HEK293 (cell line): Measurements from ENCODE around the gene TCF7L2.

Experiments used
- CTCF ChIA-PET: fragments of 350-600 bp; formaldehyde crosslinking; extraction: SDS; loops from one replicate; lab custom pipeline; 2021; ENCODE audit warnings: antibody characterized with exemption; lab: Yijun Ruan, JAX
- POLR2A ChIA-PET: fragments of 300-600 bp; formaldehyde crosslinking; extraction: SDS; loops from one replicate; lab custom pipeline; 2020; ENCODE audit warnings: antibody characterized with exemption, inconsistent platforms; lab: Yijun Ruan, JAX
- H3K27ac ChIP-seq: fragments of 200-500 bp; sonication (Bioruptor generic); 2 replicates; pipeline ENCODE4 v1.5.1; 2014; ENCODE audit warnings: low read depth, low read length, control low read depth, inconsistent platforms; ENCODE audit errors: extremely low read depth
- H3K36me3 ChIP-seq, 2 experiments: fragments of 200-500 bp in 1 of 2; sonication (Bioruptor generic) in 1 of 2; 1 replicate in 1 of 2; 2 replicates in 1 of 2; pipeline ENCODE4 v1.5.1; 2014 to 2017; ENCODE audit warnings: inconsistent platforms in 2 of 2, low read length in 2 of 2; ENCODE audit not compliant: control insufficient read depth in 2 of 2, insufficient read depth in 1 of 2
- H3K4me1 ChIP-seq: fragments of 200-500 bp; sonication (Bioruptor generic); 2 replicates; pipeline ENCODE4 v1.5.1; 2014; ENCODE audit warnings: mild to moderate bottlenecking, low read length, inconsistent platforms; ENCODE audit not compliant: control insufficient read depth, insufficient read depth
- H3K4me3 ChIP-seq: 2 replicates; pipeline ENCODE4 v1.5.1; 2011; ENCODE audit warnings: low read depth, mild to moderate bottlenecking, control low read depth, low read length, moderate library complexity
- H3K9me3 ChIP-seq: fragments of 200-500 bp; sonication (Bioruptor generic); 2 replicates; pipeline ENCODE4 v1.5.1; 2014; ENCODE audit warnings: low read depth, low read length, inconsistent platforms; ENCODE audit not compliant: control insufficient read depth, insufficient read depth
- FEZF1 ChIP-seq: fragments of 450-650 bp; formaldehyde crosslinking; IDR thresholded peaks from 2 replicates; pipeline ENCODE4 v1.5.1; 2016; ENCODE audit warnings: missing biosample characterization, missing genetic modification characterization
- HOXD13 ChIP-seq: sonication (generic); formaldehyde crosslinking; IDR thresholded peaks from 2 replicates; pipeline ENCODE4 v1.8.0; 2022; ENCODE audit warnings: missing genetic modification reagents, borderline replicate concordance
- KLF7 ChIP-seq: fragments of 450-650 bp; formaldehyde crosslinking; IDR thresholded peaks from 2 replicates; pipeline ENCODE4 v1.5.1; 2016; ENCODE audit warnings: missing biosample characterization, missing genetic modification characterization, borderline replicate concordance
- OSR2 ChIP-seq: fragments of 450-650 bp; formaldehyde crosslinking; IDR thresholded peaks from 2 replicates; pipeline ENCODE4 v1.5.1; 2016; ENCODE audit warnings: missing biosample characterization, missing genetic modification characterization
- SCRT1 ChIP-seq: fragments of 450-650 bp; formaldehyde crosslinking; IDR thresholded peaks from 2 replicates; pipeline ENCODE4 v1.5.1; 2016; ENCODE audit warnings: missing biosample characterization, missing genetic modification characterization, borderline replicate concordance
- SCRT2 ChIP-seq: fragments of 450-650 bp; formaldehyde crosslinking; IDR thresholded peaks from 2 replicates; pipeline ENCODE4 v1.5.1; 2016; ENCODE audit warnings: missing biosample characterization, missing genetic modification characterization
- ZBTB44 ChIP-seq: fragments of 450-650 bp; IDR thresholded peaks from 2 replicates; pipeline ENCODE4 v1.5.1; 2018; ENCODE audit warnings: missing biosample characterization, mild to moderate bottlenecking, missing genetic modification characterization
- ZFHX2 ChIP-seq: fragments of 450-650 bp; formaldehyde crosslinking; conservative IDR thresholded peaks from 2 replicates; pipeline ENCODE4 v1.5.1; 2016; ENCODE audit warnings: missing biosample characterization, missing genetic modification characterization
- ZFP69B ChIP-seq: fragments of 450-650 bp; formaldehyde crosslinking; IDR thresholded peaks from 2 replicates; pipeline ENCODE4 v1.5.1; 2016; ENCODE audit warnings: missing biosample characterization, missing genetic modification characterization
- ZIC2 ChIP-seq: fragments of 450-650 bp; formaldehyde crosslinking; IDR thresholded peaks from 2 replicates; pipeline ENCODE4 v1.5.1; 2016; ENCODE audit warnings: missing biosample characterization, missing genetic modification characterization
- ZNF174 ChIP-seq: fragments of 450-650 bp; formaldehyde crosslinking; IDR thresholded peaks from 2 replicates; pipeline ENCODE4 v1.5.0; 2017; ENCODE audit warnings: missing biosample characterization, mild to moderate bottlenecking, missing genetic modification characterization
- ZNF280D ChIP-seq: fragments of 450-650 bp; formaldehyde crosslinking; IDR thresholded peaks from 2 replicates; pipeline ENCODE4 v1.5.1; 2016; ENCODE audit warnings: missing biosample characterization, missing genetic modification characterization
- ZNF335 ChIP-seq: fragments of 450-650 bp; formaldehyde crosslinking; conservative IDR thresholded peaks from 2 replicates; pipeline ENCODE4 v1.5.1; 2016; ENCODE audit warnings: missing biosample characterization, missing genetic modification characterization
- ZNF394 ChIP-seq: fragments of 450-650 bp; formaldehyde crosslinking; IDR thresholded peaks from 2 replicates; pipeline ENCODE4 v1.5.1; 2016; ENCODE audit warnings: missing biosample characterization, missing genetic modification characterization, mild to moderate bottlenecking, moderate library complexity, borderline replicate concordance
- ZNF433 ChIP-seq: fragments of 450-650 bp; formaldehyde crosslinking; IDR thresholded peaks from 2 replicates; pipeline ENCODE4 v1.5.1; 2016; ENCODE audit warnings: missing biosample characterization, missing genetic modification characterization, low read depth
- ZNF561 ChIP-seq: fragments of 450-650 bp; IDR thresholded peaks from 2 replicates; pipeline ENCODE4 v1.5.1; 2018; ENCODE audit warnings: missing biosample characterization, missing genetic modification characterization, borderline replicate concordance
- ZNF677 ChIP-seq: fragments of 450-650 bp; IDR thresholded peaks from 2 replicates; pipeline ENCODE4 v1.5.0; 2018; ENCODE audit warnings: missing biosample characterization, mild to moderate bottlenecking, missing genetic modification characterization, moderate library complexity
- ZNF777 ChIP-seq: fragments of 450-650 bp; formaldehyde crosslinking; IDR thresholded peaks from 2 replicates; pipeline ENCODE4 v1.5.1; 2017; ENCODE audit warnings: missing biosample characterization, missing genetic modification characterization, borderline replicate concordance
- ZNF837 ChIP-seq: fragments of 450-650 bp; formaldehyde crosslinking; IDR thresholded peaks from 2 replicates; pipeline ENCODE4 v1.5.1; 2016; ENCODE audit warnings: missing biosample characterization, missing genetic modification characterization
- TF ChIP-seq, protein P1 (sequence below): fragments of 450-650 bp; formaldehyde crosslinking; IDR thresholded peaks from 2 replicates; pipeline ENCODE4 v1.5.1; 2016; ENCODE audit warnings: missing biosample characterization, missing genetic modification characterization
- TF ChIP-seq, protein P2 (sequence below): fragments of 450-650 bp; formaldehyde crosslinking; IDR thresholded peaks from 2 replicates; pipeline ENCODE4 v1.5.1; 2017; ENCODE audit warnings: missing biosample characterization, missing genetic modification characterization
- TF ChIP-seq, protein P3 (sequence below): fragments of 450-650 bp; formaldehyde crosslinking; IDR thresholded peaks from 2 replicates; pipeline ENCODE4 v1.5.1; 2017; ENCODE audit warnings: missing biosample characterization, missing genetic modification characterization

TCF7L2 gene

DNA sequence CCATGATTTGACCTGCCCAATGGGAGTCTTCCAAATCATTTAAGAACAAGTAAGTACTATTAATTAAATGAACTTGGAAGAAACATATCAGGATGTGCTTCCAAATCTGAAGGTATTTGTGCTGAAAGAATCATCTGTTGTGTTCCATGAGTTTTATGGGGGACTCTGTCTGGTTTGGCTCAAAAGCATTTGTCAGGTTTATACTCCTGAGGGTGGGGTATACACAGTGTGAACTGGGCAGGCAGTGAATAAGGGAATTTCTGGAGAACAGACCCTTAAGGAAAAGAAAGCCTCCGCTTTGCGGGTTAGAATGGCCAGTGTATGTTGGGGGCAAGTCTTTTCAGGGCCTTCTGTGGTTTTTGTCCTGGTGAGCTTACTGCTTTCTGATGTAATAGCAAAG, 29.9 kb downstream of the TCF7L2 start:
- Histone ChIP-seq H3K9me3 (no peaks in the 10 kb centered on the region), H3K4me1 (peaks cover 42% of the 10 kb centered on the region), H3K36me3 (peaks cover 0 to 6% of the 10 kb centered on the region in 2 experiments; a peak in 2 of 3 replicates), H3K27ac (no peak overlapping the region), H3K4me3 (no peak overlapping the region)
- CTCF ChIA-PET, result interaction anchor here (0.7 to 1.2 kb wide), 2 partner anchors 21 to 78 kb away, joined by 3 to 4 read pairs; no protein-coding TSS in a partner anchor
- POLR2A ChIA-PET, result no interaction called here
- TF ChIP-seq ZBTB44, result no peak
- no peak for TF ChIP-seq ZFP69B (tag by site-specific recombination)
- no peak for TF ChIP-seq HOXD13 (CRISPR knock-in tag)
- no peak for TF ChIP-seq ZFHX2 (tag by site-specific recombination)
- no peak for TF ChIP-seq ZNF561 (tag by site-specific recombination)
- TF ChIP-seq, protein P1, sequence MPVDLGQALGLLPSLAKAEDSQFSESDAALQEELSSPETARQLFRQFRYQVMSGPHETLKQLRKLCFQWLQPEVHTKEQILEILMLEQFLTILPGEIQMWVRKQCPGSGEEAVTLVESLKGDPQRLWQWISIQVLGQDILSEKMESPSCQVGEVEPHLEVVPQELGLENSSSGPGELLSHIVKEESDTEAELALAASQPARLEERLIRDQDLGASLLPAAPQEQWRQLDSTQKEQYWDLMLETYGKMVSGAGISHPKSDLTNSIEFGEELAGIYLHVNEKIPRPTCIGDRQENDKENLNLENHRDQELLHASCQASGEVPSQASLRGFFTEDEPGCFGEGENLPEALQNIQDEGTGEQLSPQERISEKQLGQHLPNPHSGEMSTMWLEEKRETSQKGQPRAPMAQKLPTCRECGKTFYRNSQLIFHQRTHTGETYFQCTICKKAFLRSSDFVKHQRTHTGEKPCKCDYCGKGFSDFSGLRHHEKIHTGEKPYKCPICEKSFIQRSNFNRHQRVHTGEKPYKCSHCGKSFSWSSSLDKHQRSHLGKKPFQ (tag by site-specific recombination), result peak; percentile 91
- TF ChIP-seq FEZF1, result no peak
- no peak for TF ChIP-seq KLF7 (tag by site-specific recombination)

GRCh38 chr10:112980937-112981336, 30.9 kb downstream of the TCF7L2 start:
- Histone ChIP-seq H3K4me1 (peaks cover 52% of the 10 kb centered on the region), H3K36me3 (peaks cover 0 to 3% of the 10 kb centered on the region in 2 experiments; a peak in 2 of 3 replicates), H3K27ac (no peak overlapping the region), H3K9me3 (no peaks in the 10 kb centered on the region), H3K4me3 (no peak overlapping the region)
- TF ChIP-seq ZNF837 (tag by site-specific recombination) (no peak), SCRT1 (tag by site-specific recombination) (peak; percentile 66; the same call in 1 of the 2 replicates), SCRT2 (tag by site-specific recombination) (peak; percentile 91)
- ChIA-PET CTCF (no interaction called here), POLR2A (no interaction called here)

DNA sequence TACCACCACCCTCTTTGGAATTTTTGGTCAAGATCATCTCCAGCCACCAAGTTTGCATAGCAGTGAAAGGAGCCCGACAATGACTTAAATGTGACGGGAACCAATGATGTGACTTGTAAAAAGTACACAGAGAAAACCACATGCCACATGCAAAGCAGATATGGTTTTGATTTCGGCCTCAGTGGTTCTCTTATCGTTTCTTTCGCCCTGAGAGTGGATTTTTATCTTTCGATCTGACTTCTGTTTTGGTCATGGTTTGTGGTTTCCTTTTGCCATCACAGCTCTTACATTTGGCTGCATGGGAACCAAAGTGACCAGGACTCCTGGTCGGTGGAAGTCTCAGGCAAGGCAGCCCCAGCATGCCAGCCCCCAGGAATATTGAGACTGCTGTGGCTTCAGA, 31.5 kb downstream of the TCF7L2 start:
- Histone ChIP-seq H3K27ac (no peak overlapping the region; the same call in 1 of the 2 replicates), H3K4me3 (no peak overlapping the region), H3K36me3 (no peaks in the 10 kb centered on the region; a peak in 1 of 3 replicates), H3K4me1 (peaks cover 59% of the 10 kb centered on the region), H3K9me3 (no peaks in the 10 kb centered on the region)
- ChIA-PET POLR2A (no interaction called here), CTCF (no interaction called here)
- TF ChIP-seq OSR2 (tag by site-specific recombination) (peak; percentile 81), ZNF174 (tag by site-specific recombination) (no peak), ZNF777 (no peak), ZNF280D (tag by site-specific recombination) (no peak), ZNF394 (tag by site-specific recombination) (no peak), ZIC2 (0 out of 2 replicates have a peak, but pooled peaks have one; percentile 39), FEZF1 (0 out of 2 replicates have a peak, but pooled peaks have one; percentile 17), ZNF335 (tag by site-specific recombination) (no peak; the same call in 1 of the 2 replicates), ZNF433 (tag by site-specific recombination) (no peak), ZNF677 (tag by site-specific recombination) (no peak)
- TF ChIP-seq, protein P2, sequence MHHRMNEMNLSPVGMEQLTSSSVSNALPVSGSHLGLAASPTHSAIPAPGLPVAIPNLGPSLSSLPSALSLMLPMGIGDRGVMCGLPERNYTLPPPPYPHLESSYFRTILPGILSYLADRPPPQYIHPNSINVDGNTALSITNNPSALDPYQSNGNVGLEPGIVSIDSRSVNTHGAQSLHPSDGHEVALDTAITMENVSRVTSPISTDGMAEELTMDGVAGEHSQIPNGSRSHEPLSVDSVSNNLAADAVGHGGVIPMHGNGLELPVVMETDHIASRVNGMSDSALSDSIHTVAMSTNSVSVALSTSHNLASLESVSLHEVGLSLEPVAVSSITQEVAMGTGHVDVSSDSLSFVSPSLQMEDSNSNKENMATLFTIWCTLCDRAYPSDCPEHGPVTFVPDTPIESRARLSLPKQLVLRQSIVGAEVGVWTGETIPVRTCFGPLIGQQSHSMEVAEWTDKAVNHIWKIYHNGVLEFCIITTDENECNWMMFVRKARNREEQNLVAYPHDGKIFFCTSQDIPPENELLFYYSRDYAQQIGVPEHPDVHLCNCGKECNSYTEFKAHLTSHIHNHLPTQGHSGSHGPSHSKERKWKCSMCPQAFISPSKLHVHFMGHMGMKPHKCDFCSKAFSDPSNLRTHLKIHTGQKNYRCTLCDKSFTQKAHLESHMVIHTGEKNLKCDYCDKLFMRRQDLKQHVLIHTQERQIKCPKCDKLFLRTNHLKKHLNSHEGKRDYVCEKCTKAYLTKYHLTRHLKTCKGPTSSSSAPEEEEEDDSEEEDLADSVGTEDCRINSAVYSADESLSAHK, result no peak
- TF ChIP-seq, protein P3, sequence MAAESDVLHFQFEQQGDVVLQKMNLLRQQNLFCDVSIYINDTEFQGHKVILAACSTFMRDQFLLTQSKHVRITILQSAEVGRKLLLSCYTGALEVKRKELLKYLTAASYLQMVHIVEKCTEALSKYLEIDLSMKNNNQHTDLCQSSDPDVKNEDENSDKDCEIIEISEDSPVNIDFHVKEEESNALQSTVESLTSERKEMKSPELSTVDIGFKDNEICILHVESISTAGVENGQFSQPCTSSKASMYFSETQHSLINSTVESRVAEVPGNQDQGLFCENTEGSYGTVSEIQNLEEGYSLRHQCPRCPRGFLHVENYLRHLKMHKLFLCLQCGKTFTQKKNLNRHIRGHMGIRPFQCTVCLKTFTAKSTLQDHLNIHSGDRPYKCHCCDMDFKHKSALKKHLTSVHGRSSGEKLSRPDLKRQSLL, result no peak
